HG03460 (cell line): ENCODE measurements around the gene DDB1.
A peak's percentile ranks its signal among the peaks of the same experiment; 100 is the strongest.

Experiments used
- ATAC-seq: cut with Tn5 transposase; IDR thresholded peaks from one replicate; pipeline ENCODE4 v1.9.1; 2021; ENCODE audit not compliant: unreplicated experiment

Gene DDB1

DNA sequence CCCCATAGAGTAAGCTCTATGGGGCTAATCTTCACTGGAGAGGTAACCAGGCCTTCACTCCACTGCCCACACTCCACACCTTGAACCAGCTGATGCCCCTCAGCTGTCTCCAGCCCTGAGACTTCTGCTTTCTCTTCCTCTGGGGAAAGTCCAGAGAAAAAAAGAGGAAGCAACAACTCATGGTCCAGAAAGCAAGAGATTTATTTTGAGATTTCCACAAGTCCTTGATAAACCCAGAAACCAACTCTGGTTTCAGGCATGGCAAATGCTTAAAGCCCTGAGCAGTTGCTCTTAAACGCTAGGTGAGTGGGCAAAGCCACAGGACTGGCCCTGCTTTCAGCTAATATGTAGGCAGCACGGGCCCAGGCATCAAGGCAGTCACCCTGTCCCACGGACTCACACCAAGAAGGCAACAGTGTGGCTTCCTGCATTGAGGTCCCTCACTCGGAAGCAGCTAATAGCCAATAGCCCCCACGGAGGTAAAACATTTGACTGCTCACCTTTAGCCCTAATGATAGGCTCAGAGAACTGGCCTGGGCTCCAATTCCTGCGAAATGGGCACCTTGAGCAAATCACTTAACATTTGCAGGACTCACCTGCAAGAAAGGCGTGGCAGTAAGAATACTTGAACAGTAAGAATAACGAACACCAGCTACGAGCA is 24.5 kb upstream of the DDB1 start:
- ATAC-seq = peak; percentile 47

DNA sequence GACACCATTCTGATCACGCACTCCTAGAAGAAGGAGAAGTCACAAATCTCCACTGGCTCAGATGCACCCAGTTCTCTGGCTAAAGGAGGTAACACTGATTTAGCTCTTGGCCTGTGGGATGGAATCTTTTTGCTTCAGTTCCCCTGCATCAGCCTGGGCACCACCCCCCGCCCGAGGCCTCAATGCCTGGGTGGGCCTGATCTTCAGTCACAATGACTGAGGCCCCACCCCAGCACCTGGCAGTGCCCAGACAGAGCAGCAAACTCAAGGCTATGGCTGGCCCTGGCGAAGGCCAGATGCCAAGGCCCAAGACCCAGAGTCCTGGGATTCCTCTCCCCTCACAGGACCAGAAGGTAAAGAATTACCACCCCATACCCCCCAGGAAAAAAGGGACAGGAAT is 23.8 kb upstream of the DDB1 start:
- ATAC-seq = no peak

DNA sequence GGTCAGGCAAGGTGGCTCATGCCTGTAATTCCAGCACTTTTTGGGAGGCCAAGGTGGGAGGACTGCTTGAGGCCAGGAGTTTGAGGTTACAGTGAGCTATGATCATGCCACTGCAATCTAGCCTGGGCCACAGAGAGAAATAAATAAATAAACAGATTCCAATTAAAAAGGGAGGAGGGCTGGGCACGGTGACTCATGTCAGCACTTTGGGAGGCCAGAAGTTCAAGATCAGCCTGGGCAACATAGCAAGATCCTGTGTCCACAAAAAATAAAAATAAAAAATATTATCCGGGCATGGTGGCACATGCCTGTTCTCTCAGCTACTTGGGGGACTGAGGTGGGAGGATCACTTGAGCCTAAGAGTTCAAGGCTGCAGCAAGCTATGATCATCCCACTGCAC is 21.3 kb upstream of the DDB1 start:
- ATAC-seq = no peak

DNA sequence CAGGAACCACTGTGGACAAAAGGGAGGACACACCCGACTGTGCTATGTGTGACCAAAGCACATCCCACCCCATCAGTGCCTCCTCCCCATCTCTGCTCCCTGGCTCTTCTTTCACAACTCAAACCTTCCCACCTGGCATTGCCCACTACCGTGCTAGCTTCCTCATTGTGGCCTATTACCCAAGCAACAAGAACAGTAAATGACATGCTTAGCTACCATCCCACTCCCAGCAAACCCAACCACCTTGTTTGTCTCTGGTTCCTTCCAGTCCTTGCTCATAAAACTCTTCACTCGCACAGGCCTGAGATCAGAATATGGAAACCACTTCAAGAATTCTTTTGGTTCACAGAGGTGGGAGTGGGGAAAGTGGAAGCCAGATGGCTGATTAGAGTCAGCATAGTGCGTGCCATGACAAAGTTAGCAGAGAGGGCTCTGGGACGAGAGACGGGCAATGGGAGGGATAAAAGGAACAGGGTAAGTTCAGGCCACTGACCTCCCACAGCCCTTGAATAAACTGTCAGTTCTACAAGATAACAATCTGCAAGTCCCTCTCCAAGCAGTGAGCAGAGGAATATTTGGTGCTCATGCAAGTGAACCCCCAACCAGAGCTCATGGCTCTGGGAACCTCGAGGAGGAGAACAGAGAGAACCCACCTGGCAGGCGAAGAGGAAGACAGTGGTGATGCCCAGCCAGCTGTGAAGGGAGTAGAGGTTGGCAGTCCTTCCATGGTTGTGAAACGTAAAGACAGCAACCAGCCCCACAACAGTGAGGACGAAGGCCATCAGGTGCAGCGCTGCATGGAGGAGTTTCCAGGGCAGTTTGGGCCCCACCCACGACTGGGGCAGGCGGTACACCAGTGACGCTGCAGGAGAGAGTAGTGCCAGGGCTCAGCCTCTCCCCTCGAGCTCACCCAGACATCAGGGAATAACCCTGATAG is 20.5 kb upstream of the DDB1 start:
- ATAC-seq = no peak

- no peak for ATAC-seq
These were observed 19.1 kb upstream of the DDB1 start for GRCh38 chr11:61352038-61352437.

GRCh38 chr11:61350803-61351202 is 17.9 kb upstream of the DDB1 start:
- ATAC-seq = no peak

GRCh38 chr11:61350336-61350735 is 17.4 kb upstream of the DDB1 start:
- no peak for ATAC-seq

GRCh38 chr11:61349916-61350315 is 17.0 kb upstream of the DDB1 start:
- ATAC-seq = no peak

DNA sequence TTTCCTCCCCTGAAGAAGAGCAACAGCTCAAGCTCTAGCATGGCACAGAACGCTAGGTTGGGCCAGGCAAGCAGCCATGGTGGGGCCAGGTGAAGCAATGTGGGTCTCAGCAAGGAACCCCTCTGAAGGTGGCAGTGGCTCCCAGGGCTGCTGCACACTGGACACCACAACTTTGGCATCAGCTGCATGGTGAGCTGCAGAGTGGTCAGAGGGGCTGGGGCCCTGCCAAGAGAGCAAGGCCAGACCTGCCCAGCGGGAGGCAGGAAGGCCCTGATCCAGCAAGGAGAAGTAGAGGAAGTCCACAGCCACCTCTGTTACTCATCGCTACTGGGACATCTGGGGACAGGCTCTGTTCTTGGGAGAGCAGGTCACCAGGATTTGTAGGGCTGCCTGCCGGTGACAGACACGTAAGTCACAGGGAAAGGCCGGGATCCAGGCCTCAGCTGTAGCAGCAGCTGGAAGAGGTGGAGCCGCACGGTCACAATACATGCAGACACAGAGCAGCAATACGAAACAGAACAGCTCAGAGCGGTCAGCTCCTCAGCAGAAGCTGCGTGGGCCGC is 16.4 kb upstream of the DDB1 start:
- no peak for ATAC-seq

- no peak for ATAC-seq
These were observed 15.1 kb upstream of the DDB1 start for GRCh38 chr11:61347916-61348461.

DNA sequence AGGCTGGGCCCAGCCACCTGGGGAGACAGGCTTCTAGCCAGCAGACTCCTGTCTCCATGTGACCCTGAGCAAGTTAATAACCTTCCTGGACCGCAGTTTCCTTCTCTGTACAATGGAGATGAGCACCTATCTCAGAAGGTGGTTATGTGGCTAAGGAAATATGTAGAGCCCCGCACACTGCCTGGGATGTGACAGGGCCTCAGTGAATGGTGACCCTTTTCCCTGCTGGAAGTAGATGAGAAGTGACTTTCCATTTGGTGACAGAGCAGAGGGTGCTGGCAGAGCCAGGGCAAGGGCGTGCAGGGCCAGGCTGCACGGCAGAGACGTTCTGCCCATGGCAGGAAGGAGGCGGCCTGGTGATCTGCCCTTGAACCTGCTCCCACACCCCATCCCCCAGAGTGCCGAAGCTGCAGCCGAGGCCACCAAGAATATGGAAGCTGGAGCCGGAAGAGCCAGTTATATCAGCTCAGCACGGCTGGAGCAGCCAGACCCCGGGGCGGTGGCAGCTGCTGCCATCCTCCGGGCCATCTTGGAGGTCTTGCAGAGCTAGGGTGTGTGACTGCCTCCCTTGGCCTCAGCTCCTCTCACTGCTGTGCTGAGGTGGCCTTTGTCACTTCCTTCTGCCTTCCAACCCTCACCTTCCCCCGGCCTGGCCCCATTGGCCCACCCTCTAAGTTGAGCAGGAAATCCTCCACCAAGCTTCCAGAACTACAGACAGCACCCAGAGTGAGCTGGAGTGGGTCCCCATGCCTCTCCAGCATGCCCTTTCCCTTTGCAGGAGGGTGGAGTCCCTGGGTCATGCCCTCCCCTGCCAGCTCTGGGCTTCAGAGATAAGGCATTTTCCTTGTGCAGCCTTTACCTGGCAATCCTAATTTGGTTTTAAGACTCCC is 13.3 kb upstream of the DDB1 start:
- ATAC-seq = no peak

DNA sequence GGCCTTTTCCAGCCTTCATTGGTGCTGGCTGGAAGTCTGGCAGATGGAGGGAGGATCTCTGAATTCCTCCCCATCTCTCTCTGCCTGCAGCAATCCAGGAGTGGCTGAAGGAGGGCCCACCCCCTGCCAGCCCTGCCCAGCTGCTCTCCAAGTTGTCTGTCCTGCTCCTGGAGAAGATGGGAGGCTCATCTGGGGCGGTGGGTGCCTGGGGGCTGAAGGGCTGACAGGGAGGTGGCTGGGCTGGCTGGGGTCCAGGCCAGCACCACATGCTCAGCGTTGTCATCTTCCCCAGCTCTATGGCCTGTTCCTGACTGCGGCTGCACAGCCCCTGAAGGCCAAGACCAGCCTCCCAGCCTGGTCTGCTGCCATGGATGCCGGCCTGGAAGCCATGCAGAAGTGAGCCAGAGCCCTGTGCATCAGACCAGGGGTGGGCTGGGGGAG is 12.3 kb upstream of the DDB1 start:
- no peak for ATAC-seq

DNA sequence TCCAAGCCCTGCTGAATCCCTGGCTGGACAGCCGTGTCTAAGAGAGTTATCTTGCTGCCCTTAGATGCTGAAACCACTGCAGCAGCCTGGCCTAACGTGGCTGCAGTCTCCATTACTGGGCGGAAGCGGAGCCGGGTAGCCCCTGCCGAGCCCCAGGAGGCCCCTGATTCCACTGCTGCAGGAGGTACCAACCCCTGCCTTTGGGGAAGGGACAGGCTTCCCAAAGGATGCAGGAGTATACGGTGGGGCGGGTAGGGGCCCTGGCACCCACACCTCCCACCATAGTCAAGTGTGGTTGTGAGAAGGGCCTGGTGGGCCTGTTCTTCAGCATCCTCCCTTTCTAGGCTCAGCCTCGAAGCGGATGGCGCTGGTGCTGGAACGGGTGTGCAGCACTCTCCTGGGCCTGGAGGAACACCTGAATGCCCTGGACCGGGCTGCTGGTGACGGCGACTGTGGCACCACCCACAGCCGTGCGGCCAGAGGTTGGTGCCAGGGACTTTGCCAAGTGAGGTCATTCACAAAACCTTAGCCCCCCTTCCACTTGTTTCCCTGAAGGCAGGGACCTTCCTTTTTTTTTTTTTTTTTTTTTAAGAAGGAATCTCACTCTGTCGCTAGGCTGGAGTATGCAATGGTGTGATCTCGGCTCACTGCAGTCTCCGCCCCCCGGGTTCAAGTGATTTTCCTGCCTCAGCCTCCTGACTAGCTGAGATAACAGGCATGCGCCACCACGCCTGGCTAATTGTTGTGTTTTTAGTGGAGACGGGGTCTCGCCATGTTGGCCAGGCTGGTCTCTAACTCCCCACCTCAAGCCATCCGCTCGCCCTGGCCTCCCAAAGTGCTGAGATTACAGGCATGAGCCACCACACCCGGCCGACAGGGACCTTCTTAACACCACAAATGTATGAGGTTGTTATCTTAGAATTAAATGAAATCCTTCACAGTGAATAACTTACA is 11.2 kb upstream of the DDB1 start:
- ATAC-seq = no peak

GRCh38 chr11:61342207-61342803 is 9.4 kb upstream of the DDB1 start:
- ATAC-seq = no peak

DNA sequence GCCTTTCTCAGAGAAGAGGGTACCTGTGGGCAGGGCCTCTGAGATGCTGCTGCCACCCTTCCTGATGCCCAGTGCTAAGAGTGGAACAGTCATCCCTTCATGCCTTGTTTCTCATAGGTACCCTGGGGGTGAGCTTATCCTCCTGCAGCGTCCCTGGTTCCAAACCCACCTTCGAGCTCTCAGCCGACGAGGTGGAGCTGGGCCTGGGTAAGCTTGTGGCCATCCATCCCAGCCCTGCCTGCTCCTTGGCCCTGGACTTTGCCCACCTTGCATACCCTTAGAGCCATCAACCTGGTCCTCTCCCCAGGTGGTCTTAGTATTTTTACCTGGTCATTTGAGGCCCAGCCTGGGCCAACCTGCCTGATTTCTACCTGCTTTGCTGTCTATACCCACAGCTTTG is 8.8 kb upstream of the DDB1 start:
- no peak for ATAC-seq

DNA sequence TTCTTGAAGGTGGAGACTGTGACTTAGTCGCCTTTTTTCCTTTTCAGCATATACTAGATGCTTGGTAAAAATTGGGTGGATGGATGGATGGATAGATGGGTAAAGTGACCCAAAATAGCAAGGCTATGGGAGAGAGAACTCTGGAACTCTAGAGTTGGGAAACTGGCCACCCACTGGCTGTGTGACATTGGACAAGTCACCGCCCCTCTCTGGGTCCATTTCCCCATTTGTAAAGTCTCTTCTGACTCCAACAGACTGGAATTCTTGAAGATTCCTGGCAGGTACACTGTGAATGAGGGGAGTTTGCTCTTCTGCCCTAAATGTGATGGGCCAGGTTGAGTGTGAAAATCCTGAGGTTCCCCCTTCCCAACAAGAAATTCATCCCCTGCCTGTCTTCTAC is 8.1 kb upstream of the DDB1 start:
- no peak for ATAC-seq

DNA sequence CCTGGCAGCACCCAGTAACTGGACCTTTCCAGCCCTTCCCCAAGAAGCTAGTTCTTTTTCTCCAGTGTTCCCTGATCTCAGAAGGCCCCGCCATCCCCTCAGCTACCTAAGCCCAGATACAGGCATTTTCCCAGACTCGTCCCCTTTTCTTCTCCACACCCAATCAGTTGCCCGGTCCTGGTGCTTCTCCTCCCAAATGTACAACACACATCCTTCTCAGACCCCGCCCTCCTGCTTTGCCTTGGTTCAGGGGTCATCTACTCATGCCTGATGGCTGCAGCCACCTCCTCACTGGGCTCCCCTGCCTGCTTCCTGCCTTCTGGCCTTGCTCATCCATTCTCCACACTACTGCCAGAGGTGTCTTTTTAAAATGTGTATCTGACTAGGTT is 6.6 kb upstream of the DDB1 start:
- no peak for ATAC-seq

- no peak for ATAC-seq
These were observed 6.0 kb upstream of the DDB1 start for GRCh38 chr11:61338783-61339489.
